ENCODE measurements around the gene MTNR1B. TPM values are rescaled to one million over a fixed set of nuclear protein-coding genes. Genes with fewer than 3 reads are reported as not detected.
A peak's percentile ranks its signal among the peaks of the same experiment; 100 is the strongest.

The MTNR1B gene
- total RNA-seq, 1 experiment from 2014 or later, result not detected

- intact Hi-C loops (cut with micrococcal nuclease; ENCODE audit: unreplicated experiment), result no loop called here
- no peaks in the 10 kb centered on the region for H3K36me3 Mint-ChIP-seq (ENCODE audit: insufficient read depth, unreplicated experiment)
- H3K4me1 Mint-ChIP-seq (ENCODE audit: low read depth, unreplicated experiment), result no peaks in the 10 kb centered on the region
- peaks cover 2% of the 10 kb centered on the region for H3K9me3 Mint-ChIP-seq (ENCODE audit: low read depth, unreplicated experiment)
- H3K27ac Mint-ChIP-seq (ENCODE audit: unreplicated experiment), result no peak overlapping the region
- TF ChIP-seq CTCF (IDR thresholded peaks at IDR 0.05; ENCODE audit: unreplicated experiment), result no peak
- no peak overlapping the region for H3K4me3 Mint-ChIP-seq (ENCODE audit: low read depth, unreplicated experiment)
- CTCF ChIA-PET, result no interaction called here
- BruUV-seq (replicated peaks), result no TSS peak
- no peak for DNase-seq
- no peaks in the 10 kb centered on the region for H3K27me3 Mint-ChIP-seq (ENCODE audit: unreplicated experiment)
These were observed 12.1 kb downstream of the MTNR1B start for GRCh38 chr11:92981508-92982043.

GRCh38 chr11:92986585-92986984 lies 17.1 kb downstream of the MTNR1B start:
- no peak for DNase-seq
- Mint-ChIP-seq H3K27me3 (ENCODE audit: unreplicated experiment) (no peaks in the 10 kb centered on the region), H3K27ac (ENCODE audit: unreplicated experiment) (no peak overlapping the region), H3K4me3 (ENCODE audit: low read depth, unreplicated experiment) (no peak overlapping the region), H3K9me3 (ENCODE audit: low read depth, unreplicated experiment) (peaks cover 4% of the 10 kb centered on the region), H3K36me3 (ENCODE audit: insufficient read depth, unreplicated experiment) (no peaks in the 10 kb centered on the region), H3K4me1 (ENCODE audit: low read depth, unreplicated experiment) (no peaks in the 10 kb centered on the region)
- intact Hi-C loops (cut with micrococcal nuclease; ENCODE audit: unreplicated experiment), result no loop called here
- no TSS peak for BruUV-seq (replicated peaks)
- TF ChIP-seq CTCF (IDR thresholded peaks at IDR 0.05; ENCODE audit: unreplicated experiment), result no peak
- CTCF ChIA-PET, result no interaction called here

GRCh38 chr11:92993004-92993403 lies 23.6 kb downstream of the MTNR1B start:
- CTCF ChIA-PET, result no interaction called here
- intact Hi-C loops (cut with micrococcal nuclease; ENCODE audit: unreplicated experiment), result no loop called here
- Mint-ChIP-seq H3K27ac (ENCODE audit: unreplicated experiment) (no peak overlapping the region), H3K4me3 (ENCODE audit: low read depth, unreplicated experiment) (no peak overlapping the region), H3K36me3 (ENCODE audit: insufficient read depth, unreplicated experiment) (no peaks in the 10 kb centered on the region), H3K9me3 (ENCODE audit: low read depth, unreplicated experiment) (peaks cover 4% of the 10 kb centered on the region), H3K27me3 (ENCODE audit: unreplicated experiment) (no peaks in the 10 kb centered on the region), H3K4me1 (ENCODE audit: low read depth, unreplicated experiment) (no peaks in the 10 kb centered on the region)
- TF ChIP-seq CTCF (IDR thresholded peaks at IDR 0.05; ENCODE audit: unreplicated experiment), result no peak
- no TSS peak for BruUV-seq (replicated peaks)
- DNase-seq, result no peak

- Mint-ChIP-seq H3K4me3 (ENCODE audit: low read depth, unreplicated experiment) (no peak overlapping the region), H3K27me3 (ENCODE audit: unreplicated experiment) (no peaks in the 10 kb centered on the region), H3K36me3 (ENCODE audit: insufficient read depth, unreplicated experiment) (no peaks in the 10 kb centered on the region), H3K4me1 (ENCODE audit: low read depth, unreplicated experiment) (peaks cover 14% of the 10 kb centered on the region), H3K9me3 (ENCODE audit: low read depth, unreplicated experiment) (no peaks in the 10 kb centered on the region), H3K27ac (ENCODE audit: unreplicated experiment) (peak overlapping the region; percentile 73)
- no peak for TF ChIP-seq CTCF (IDR thresholded peaks at IDR 0.05; ENCODE audit: unreplicated experiment)
- CTCF ChIA-PET, result interaction anchor here (0.8 kb wide), 1 partner anchor 33 kb away, joined by 3 read pairs; no protein-coding TSS in a partner anchor
- intact Hi-C loops (cut with micrococcal nuclease; ENCODE audit: unreplicated experiment), result no loop called here
- peak; percentile 8 for DNase-seq
- BruUV-seq (replicated peaks), result no TSS peak
These were observed 31.3 kb downstream of the MTNR1B start for GRCh38 chr11:93000511-93001476.

Data from Calu3 (cell line).